Measurements from ENCODE around the gene HERC4.
A peak's percentile ranks its signal among the peaks of the same experiment; 100 is the strongest.

The HERC4 gene, protein sequence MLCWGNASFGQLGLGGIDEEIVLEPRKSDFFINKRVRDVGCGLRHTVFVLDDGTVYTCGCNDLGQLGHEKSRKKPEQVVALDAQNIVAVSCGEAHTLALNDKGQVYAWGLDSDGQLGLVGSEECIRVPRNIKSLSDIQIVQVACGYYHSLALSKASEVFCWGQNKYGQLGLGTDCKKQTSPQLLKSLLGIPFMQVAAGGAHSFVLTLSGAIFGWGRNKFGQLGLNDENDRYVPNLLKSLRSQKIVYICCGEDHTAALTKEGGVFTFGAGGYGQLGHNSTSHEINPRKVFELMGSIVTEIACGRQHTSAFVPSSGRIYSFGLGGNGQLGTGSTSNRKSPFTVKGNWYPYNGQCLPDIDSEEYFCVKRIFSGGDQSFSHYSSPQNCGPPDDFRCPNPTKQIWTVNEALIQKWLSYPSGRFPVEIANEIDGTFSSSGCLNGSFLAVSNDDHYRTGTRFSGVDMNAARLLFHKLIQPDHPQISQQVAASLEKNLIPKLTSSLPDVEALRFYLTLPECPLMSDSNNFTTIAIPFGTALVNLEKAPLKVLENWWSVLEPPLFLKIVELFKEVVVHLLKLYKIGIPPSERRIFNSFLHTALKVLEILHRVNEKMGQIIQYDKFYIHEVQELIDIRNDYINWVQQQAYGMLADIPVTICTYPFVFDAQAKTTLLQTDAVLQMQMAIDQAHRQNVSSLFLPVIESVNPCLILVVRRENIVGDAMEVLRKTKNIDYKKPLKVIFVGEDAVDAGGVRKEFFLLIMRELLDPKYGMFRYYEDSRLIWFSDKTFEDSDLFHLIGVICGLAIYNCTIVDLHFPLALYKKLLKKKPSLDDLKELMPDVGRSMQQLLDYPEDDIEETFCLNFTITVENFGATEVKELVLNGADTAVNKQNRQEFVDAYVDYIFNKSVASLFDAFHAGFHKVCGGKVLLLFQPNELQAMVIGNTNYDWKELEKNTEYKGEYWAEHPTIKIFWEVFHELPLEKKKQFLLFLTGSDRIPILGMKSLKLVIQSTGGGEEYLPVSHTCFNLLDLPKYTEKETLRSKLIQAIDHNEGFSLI

DNA sequence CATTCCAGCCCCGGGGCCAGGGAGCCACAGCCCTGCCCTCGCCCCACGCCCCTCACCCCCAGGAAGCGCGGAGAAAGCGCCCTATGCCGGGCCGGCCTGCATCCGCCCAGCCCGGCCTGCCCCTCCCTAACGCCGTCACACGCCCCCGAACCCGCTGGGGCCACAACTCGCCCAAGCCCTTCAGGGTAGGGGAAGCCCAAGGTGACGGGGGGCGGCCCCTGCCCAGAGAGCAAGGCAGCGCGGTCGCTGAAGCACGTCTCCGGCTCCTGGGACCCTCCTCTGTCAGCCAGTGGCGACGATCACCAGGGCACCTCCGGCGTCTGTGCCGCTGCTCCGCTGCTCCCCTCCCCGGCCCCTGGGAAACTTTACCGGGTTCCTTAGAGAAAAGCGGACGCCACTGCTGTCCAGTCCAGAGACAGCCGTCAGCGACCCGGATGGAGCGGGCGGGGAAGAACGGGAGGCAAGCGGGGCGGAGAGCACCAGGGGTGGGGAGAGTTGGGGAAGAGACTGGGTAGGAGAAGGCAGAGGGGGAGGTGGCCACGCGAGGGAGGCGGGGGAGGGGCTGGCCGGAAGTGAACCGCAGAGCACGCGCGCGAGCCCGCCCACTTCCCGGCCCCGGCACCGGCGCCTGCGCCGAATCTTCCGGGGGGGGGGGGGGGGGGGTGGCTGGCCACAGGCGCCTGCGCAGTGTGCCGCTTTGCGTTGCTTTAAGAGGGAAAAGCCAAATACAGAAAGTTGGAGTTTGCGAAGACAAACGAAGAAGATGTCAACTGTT is at the start of gene HERC4:
TSS of gene HERC4 (minus strand) at position 509 of the 775 bp plus-strand sequence. CDS start 2,175 bp downstream, outside the sequence.
- peak; percentile 92 for DNase-seq

DNA sequence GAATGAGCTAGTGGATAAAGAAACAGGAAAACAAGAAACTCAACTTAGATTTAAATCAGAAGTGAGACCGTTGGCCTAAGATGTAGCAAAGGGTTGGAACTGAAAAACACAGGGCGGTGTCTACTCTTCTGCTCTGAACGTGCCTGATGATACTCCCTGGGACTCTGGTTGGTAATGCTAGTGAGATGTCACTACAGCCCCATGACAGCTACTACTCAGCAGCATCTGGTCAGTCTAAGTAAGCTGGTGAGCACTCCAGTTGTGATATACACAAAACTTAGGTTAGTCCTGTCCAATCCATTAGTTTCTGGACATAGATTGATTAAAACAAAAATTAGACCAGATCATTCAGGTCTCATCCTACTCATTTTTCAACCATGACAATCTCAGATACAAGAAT is 49.6 kb upstream of the HERC4 start:
- DNase-seq, result no peak

DNA sequence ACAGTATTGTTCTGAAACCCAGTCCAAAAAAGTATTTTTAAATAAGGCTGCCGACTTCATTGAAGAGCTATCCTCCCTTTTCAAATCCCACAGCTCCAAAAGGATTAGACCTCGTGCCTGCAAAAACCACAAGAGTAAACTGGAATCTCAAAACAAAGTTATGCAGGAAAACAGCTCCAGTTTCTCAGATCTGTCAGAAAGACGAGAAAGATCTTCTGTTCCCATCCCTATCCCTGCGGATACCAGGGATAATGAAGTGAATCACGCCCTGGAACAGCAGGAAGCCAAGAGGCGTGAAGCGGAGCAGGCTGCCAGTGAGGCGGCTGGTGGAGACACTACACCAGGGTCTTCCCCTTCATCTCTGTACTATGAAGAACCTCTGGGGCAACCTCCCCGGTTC is 46.8 kb upstream of the HERC4 start:
- no peak for DNase-seq

DNA sequence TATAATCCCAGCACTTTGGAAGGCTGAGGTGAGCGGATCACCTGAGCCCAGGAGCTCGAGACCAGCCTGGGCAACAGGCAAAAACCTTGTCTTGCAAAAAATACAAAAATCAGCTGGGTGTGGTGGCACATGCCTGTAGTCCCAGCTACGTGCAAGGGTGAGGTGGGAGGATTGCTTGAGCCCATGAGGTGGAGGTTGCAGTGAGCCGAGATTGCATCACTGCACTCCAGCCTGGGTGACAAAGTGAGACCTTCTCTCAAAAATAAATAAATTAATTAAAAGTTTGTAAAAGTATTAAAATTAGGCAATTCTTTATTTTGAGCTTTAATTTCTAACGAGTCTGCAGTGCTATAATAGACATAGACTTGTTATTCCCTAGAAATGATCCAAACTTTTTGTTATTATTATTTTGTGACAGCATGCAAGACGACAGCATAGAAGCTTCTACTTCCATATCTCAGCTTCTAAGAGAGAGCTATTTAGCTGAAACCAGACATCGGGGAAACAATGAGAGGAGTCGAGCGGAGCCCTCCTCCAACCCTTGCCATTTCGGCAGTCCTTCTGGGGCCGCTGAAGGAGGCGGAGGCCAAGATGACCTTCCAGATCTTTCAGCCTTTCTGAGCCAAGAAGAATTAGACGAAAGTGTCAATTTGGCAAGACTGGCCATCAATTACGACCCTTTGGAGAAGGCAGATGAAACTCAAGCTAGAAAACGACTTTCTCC is 46.1 kb upstream of the HERC4 start:
- DNase-seq, result no peak

DNA sequence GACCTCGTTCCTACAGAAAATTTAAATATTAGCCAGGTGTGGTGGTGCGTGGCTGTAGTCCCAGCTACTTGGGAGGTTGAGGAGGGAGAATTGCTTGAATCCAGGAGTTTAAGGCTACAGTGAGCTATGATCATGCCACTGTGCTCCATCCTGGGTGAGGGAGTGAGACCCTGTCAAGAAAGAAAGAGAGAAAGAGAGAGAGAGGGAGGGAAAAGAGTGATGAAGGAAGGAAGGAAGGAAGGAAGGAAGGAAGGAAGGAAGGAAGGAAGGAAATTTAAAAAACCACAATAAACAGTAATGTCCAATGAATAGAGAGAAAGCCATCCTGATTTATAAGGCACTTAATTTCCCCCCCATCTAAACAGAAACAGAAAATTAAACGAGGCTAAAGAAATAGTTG is 43.6 kb upstream of the HERC4 start:
- no peak for DNase-seq

DNA sequence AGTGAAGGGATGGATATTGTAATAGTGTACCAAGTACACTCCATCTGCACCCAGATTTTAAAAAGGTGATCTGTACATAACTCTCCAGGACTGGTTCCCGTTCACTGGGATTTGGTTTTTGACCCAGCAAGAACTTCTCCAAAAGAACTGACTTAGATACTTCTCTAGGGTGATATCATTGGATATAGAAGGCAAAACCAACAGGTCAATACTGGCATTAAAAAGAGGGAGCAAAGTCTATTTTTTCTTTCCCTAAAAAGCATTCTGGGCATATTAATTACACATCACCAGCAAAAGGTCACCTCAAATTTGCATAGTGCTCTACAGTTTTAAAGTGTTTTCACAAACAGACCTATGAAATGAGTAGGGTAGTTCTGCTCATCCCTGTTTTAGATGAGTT is 37.8 kb upstream of the HERC4 start:
- DNase-seq, result no peak

DNA sequence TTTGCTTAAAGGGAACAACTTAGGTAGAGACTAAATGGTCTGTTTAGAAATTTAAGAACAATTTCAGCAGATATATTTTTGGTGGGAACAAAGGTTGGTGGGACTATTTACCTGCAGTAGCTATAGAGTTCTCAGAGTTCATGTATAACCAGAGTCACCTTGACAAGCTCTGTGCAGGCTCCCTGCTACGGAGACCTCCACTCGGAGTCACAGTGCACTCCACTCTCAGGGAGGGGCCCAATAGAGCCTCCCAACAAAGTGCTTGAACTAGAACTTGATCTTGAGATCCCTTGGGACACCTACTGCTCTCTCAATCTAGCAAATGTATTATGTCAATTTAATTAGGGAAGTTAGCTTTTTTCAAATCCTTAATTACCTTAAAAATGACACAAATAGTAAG is 36.5 kb upstream of the HERC4 start:
- DNase-seq, result no peak

DNA sequence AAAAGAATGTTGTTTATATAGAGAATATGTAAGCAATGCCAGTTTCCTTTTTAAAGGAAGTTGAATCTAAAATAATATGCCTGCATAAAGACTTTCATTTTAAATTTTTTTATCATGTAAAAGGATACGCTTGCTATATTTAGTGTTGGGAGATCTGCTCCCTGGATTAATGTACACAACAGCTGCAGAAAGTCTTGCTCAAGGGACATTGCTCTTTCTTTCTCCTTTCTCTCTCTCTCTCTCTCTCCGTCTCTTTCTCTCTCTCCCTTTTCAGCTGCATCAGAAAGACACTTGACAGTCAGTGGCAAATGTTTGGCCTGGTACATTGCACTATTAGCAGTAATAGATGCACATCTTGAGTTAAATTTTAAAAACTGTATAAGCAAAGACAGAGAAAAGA is 34.9 kb upstream of the HERC4 start:
- DNase-seq, result no peak

DNA sequence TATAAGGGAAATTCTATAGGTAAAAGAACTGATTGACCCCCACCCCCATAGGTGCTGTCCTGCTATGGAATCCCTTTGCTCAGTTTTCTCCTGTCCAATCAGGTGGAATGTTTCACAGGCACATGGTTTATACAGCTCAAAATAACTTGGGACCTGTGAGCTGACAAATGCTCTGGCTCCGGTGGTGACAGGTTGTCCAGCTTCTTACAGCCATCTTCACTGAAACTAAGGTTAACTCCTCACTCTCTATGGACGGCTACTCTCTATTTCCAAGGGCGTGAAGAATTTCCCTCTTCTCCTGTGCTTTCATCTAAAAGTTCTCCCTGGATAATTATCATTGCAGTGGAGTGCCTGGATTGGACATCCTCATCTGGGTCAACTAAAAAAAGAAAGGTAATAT is 34.2 kb upstream of the HERC4 start, which contains the start of gene MYPN:
TSS of gene MYPN (plus strand) at position 158 of the 400 bp plus-strand sequence. CDS start 11,951 bp downstream, outside the sequence.
- no peak for DNase-seq

DNA sequence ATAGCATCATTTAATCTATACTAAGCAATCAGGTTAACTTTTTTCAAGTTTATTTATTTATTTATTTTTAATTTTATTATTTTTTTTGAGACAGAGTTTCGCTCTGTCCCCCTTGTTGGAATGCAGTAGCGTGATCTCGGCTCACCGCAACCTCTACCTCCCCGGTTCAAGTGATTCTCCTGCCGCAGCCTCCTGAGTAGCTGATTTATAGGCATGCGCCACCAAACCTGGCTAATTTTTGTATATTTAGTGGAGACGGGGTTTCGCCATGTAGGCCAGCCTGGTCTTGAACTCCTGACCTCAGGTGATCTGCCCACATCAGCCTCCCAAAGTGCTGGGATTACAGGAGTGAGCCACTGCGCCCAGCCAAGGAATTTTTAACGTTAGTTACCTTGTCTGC is 33.6 kb upstream of the HERC4 start:
- DNase-seq, result no peak

DNA sequence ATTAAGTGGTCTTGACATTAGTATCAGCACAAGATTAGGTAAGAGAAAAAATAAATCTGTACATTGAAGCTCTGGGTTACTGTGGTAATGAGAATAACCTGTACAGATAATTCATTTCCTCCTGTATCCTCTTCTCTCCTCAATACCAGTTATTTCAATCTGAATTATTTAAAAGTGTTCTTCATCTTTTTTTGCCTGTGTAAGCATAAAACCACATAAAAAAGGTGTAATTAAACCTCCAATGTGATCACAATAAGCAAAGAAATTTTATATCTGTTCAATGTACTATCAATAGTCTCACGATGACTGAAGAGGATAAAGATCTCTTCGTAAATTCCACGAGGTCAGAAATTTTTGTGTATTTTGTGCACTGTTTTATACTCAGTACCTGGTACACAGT is 33.0 kb upstream of the HERC4 start:
- DNase-seq, result no peak

DNA sequence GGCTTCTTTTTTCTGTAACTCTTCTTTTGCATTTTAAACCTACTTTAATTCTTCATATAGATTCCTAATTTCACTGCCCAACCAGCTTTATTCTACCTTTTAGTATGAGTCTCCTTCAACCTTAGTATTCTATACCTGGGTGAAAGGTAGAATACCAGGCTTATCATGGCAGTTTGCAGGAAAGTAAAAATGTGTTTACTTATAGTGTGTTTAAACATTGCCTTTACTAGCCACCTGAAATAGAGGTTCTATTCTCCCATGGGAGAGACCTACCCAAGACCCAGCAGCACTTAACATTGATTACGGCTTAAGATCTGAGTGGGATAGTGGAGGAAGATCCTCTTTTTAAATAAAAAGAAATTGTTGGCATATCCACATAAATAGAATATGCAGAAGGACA is 32.6 kb upstream of the HERC4 start:
- no peak for DNase-seq

DNA sequence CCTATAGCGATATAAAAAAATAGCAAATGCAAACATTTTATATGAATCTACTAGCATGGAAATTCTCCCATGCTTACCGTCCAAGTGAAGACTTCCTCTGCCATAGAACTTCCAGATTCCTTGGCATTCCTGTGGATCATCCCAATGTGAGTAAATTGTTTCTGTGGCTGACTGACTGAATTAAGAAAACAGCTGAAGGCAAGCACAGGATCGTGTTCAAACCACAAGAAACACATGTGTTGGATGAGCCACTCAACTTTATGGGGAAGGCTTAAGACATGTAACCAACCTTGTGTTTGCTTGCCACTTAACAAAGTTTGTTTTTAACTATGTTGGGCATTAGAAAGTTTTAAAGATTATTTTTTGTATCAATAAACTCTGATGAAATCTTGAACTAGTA is 31.6 kb upstream of the HERC4 start:
- DNase-seq, result peak; percentile 38

DNA sequence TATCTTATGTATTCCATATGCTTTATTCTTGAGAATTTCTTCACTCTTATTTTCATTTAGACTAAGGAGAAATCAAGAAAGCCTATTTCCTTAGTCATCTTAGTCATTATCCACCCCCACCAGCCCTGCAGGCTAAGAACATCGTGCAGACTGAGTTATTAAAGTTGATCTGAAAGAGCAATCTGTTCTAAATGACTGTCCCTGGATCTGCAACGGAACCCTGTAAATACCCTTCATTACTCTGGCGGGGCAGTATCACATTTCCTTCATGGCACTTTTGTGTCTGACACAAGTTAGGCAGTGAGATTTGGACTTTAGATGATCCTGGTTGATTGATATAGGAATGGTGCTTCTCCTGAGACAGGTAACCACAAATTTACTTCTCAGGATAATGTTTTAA is 30.7 kb upstream of the HERC4 start:
- peak; percentile 53 for DNase-seq

DNA sequence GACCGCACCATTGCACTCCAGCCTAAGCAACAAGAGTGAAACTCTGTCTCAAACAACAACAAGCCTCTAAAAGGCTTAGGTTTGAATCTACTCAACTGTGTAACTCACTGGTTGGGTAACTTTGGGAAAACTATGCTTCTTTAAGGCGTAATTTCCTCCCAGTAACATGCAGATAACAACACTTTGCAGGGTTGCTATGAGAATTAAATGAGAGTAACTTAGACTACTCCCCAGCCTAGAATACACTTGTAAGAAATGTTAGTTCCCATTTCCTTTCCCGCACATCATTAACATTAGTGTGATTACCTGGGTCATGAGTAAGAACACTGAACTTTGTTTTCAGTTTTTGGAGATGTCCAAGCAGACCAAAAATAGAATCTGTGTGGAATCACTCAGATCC is 28.8 kb upstream of the HERC4 start:
- DNase-seq, result no peak

DNA sequence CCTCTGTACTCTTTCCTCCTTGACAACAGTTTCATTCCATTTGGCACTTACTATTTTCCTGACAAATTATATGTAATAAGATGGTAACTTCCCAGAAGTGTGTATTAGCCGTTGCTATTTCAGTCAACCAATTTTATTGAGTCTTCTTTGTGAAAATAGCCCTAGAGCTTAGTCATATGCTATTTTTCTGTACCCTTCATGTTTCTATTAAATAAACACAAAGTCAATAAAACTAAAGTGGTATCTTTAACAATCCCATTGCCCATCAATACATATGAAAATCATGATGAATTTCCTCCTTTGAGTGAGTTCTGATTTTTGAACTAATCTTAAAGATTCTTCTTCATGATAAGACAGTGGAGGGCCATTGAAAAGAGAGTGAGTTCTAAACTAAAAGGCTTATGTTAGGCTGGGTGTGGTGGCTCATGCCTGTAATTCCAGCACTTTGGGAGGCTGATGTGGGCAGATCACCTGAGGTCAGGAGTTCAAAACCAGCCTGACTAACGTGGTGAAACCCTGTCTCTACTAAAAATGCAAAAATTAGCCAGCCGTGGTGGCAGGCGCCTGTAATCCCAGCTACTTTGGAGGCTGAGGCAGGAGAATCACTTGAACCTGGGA is 28.3 kb upstream of the HERC4 start:
- DNase-seq, result no peak

DNA sequence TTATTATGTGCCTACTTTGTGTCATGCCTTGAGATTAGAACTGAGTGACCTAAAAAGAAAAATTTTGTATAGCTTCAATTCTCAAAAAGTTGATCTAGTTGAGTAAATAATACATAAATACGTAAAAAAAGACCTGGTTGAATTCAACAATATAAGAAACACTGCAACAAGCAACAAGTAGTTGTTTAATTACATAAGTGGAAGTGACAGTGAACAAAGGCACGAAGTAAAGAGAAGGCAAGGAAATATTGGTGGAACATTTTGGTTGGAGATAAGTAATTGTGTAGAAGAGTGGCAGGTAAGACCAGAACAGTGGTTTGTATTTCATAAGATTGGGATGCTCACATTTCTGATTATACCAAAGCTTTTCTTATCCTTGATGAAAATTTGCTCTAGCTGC is 26.0 kb upstream of the HERC4 start:
- DNase-seq, result no peak

DNA sequence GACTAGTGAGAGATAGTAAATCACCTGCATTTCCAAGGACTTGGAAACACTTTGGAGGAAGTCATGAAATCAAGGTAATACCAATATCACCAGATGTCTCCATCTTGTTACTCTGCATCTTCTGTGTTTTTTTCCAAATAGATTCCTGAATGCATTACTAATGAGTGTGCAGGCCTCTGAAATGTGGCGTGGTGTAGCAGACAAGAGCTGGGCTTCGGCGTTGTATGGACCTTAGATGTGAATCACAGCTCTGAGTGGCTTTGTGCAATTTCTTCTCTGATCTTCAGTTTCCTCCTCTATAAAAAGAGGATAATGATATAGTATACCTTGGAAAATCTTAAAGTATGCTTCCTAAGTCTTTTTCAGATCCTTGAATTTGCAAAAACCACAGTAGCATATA is 24.7 kb upstream of the HERC4 start:
- no peak for DNase-seq

DNA sequence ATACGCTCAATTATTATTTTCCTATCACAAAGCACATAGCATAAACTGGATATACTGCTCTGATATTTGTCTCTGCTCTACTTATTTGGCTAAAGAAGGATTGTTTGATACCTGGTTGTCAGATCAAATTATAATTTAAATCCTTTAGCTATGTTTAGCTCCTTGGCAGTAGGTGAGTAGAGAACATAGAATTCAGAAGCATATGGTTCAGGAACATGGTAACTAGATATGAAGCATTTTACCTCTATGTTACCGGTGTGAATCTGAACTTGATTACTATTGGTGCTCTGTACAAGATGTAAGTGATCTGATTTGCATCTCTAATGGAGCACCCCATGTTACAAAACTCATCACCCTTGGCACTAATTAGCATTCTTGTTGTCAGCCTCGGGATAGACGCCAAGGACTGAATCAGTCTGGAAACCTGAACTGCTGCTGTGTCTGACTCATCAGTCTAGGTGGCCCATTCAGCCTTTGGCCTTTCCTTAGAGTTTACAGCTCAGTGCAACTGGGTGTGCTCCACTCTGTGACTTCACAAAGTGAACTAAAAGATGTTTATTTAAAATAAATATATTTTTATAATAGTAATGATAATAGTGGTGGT is 21.9 kb upstream of the HERC4 start:
- peak; percentile 51 for DNase-seq

DNA sequence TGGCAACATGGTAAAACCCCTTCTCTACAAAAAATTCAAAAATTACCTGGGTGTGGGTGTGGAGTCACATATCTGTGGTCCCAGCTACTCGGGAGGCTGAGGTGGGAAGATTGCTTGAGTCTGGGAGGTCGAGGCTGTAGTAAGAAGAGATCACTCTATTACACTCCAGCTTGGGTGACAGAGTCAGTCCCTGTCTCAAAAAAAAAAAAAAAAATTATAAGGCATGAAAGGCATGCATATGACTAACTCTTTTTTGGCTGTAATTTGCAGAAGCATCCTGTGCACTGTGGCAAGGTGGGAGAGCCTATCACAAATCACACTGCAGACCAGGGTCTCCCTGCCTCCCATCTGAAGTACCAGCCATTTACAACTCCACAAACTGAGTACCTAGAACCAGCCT is 20.1 kb upstream of the HERC4 start:
- DNase-seq, result no peak

DNA sequence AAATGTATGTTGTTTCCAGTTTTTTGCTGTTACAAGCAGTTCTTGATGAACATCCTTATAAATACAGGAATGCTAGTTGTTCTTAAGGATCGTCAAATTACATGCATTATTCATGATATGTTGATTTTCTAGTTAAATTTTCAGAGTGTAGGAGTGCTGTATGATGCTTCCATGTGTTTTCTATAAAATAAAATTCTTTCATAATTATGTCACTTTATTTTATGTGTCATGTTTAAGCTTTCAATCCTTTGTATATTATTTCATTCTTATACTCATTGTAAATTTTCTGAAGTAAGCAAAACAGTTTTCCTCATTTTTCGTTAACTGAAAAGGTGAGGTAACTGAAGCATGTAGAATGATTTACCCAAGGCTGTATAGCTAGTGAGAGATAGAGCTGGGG is 17.4 kb upstream of the HERC4 start:
- DNase-seq, result no peak
